ENCODE results near the gene TMPRSS3.

- TF ChIP-seq, protein P1, sequence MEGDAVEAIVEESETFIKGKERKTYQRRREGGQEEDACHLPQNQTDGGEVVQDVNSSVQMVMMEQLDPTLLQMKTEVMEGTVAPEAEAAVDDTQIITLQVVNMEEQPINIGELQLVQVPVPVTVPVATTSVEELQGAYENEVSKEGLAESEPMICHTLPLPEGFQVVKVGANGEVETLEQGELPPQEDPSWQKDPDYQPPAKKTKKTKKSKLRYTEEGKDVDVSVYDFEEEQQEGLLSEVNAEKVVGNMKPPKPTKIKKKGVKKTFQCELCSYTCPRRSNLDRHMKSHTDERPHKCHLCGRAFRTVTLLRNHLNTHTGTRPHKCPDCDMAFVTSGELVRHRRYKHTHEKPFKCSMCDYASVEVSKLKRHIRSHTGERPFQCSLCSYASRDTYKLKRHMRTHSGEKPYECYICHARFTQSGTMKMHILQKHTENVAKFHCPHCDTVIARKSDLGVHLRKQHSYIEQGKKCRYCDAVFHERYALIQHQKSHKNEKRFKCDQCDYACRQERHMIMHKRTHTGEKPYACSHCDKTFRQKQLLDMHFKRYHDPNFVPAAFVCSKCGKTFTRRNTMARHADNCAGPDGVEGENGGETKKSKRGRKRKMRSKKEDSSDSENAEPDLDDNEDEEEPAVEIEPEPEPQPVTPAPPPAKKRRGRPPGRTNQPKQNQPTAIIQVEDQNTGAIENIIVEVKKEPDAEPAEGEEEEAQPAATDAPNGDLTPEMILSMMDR (IDR thresholded peaks at IDR 0.05; ENCODE audit: insufficient read depth, low read length, poor library complexity, severe bottlenecking): no peak
- TF ChIP-seq EZH2phosphoT487 (conservative IDR thresholded peaks at IDR 0.05; ENCODE audit: low read length): no peak
Measured at GRCh38 chr21:42405064-42406013, 9.5 kb upstream of the TMPRSS3 start.

All from SU-DHL-6 (cell line).